HepG2 (cell line): ENCODE results near the gene PRDM12. TPM values are rescaled to one million over a fixed set of nuclear protein-coding genes. Genes with fewer than 3 reads are reported as not detected.

Source experiments
- CREM ChIP-seq, 2 experiments: sonication (generic) in 1 of 2; formaldehyde crosslinking in 1 of 2; IDR thresholded peaks; 2 replicates each; pipeline versions ENCODE4 v1.4.0 to v1.6.1; 2016 to 2020; ENCODE audit warnings: antibody characterized with exemption in 1 of 2, mild to moderate bottlenecking in 1 of 2, missing genetic modification reagents in 1 of 2
- ERF ChIP-seq: IDR thresholded peaks from 2 replicates; pipeline ENCODE4 v1.6.1; 2018; ENCODE audit warnings: missing biosample characterization, missing genetic modification reagents
- HDAC6 ChIP-seq: fragments of 200-600 bp; sonication (generic); IDR thresholded peaks from 2 replicates; pipeline ENCODE4 v1.7.0; 2017; ENCODE audit warnings: mild to moderate bottlenecking, antibody characterized with exemption, low read length, low read depth
- HNF4G ChIP-seq, 2 experiments: sonication (generic) in 1 of 2; formaldehyde crosslinking in 1 of 2; IDR thresholded peaks; 2 replicates each; pipeline versions ENCODE4 v1.4.0 to v1.6.1; 2011 to 2020; ENCODE audit warnings: borderline replicate concordance in 2 of 2, low read depth in 2 of 2, mild to moderate bottlenecking in 2 of 2, low read length in 1 of 2, missing genetic modification reagents in 1 of 2, moderate library complexity in 1 of 2
- ISL2 ChIP-seq: sonication (generic); formaldehyde crosslinking; IDR thresholded peaks from 2 replicates; pipeline ENCODE4 v1.5.0; 2020; ENCODE audit warnings: missing genetic modification reagents
- MAF1 ChIP-seq: sonication (generic); formaldehyde crosslinking; IDR thresholded peaks from 2 replicates; pipeline ENCODE4 v1.5.0; 2020; ENCODE audit warnings: missing genetic modification reagents, borderline replicate concordance
- NCOA2 ChIP-seq: sonication (generic); formaldehyde crosslinking; IDR thresholded peaks from 2 replicates; pipeline ENCODE4 v1.8.0; 2022; ENCODE audit warnings: inconsistent platforms
- NFATC3 ChIP-seq: sonication (generic); formaldehyde crosslinking; IDR thresholded peaks from 2 replicates; pipeline ENCODE4 v1.5.1; 2020; ENCODE audit warnings: mild to moderate bottlenecking, missing genetic modification reagents
- NFE2L1 ChIP-seq: sonication (generic); formaldehyde crosslinking; IDR thresholded peaks from 2 replicates; pipeline ENCODE4 v1.4.0; 2020; ENCODE audit warnings: missing genetic modification reagents, mild to moderate bottlenecking, borderline replicate concordance
- NR2F2 ChIP-seq: IDR thresholded peaks from 2 replicates; pipeline ENCODE4 v1.6.1; 2012; ENCODE audit warnings: low read depth, inconsistent platforms, borderline replicate concordance
- RFXAP ChIP-seq: sonication (generic); formaldehyde crosslinking; IDR thresholded peaks from 2 replicates; pipeline ENCODE4 v1.4.0; 2020; ENCODE audit warnings: missing genetic modification reagents, borderline replicate concordance
- SNAI1 ChIP-seq: sonication (generic); formaldehyde crosslinking; IDR thresholded peaks from 2 replicates; pipeline ENCODE4 v1.5.0; 2020; ENCODE audit warnings: mild to moderate bottlenecking, missing genetic modification reagents, borderline replicate concordance
- STAG1 ChIP-seq: sonication (generic); formaldehyde crosslinking; IDR thresholded peaks from 2 replicates; pipeline ENCODE4 v1.4.0; 2020; ENCODE audit warnings: missing genetic modification reagents
- U2AF2 ChIP-seq: fragments of 200-400 bp; formaldehyde crosslinking; IDR thresholded peaks from 2 replicates; pipeline ENCODE4 v1.6.1; 2017; ENCODE audit warnings: low read depth, mild to moderate bottlenecking, low read length
- WIZ ChIP-seq: sonication (generic); formaldehyde crosslinking; IDR thresholded peaks from 2 replicates; pipeline ENCODE4 v1.5.1; 2020; ENCODE audit warnings: mild to moderate bottlenecking, missing genetic modification reagents
- ZFP36L2 ChIP-seq: sonication (generic); formaldehyde crosslinking; IDR thresholded peaks from 2 replicates; pipeline ENCODE4 v1.4.0; 2020; ENCODE audit warnings: missing genetic modification reagents
- ZNF564 ChIP-seq: sonication (generic); formaldehyde crosslinking; IDR thresholded peaks from 2 replicates; pipeline ENCODE4 v1.8.1; 2023; ENCODE audit warnings: mild to moderate bottlenecking, missing genetic modification reagents
- ZNF607 ChIP-seq: sonication (generic); formaldehyde crosslinking; IDR thresholded peaks from 2 replicates; pipeline ENCODE4 v1.5.1; 2020; ENCODE audit warnings: missing genetic modification reagents, mild to moderate bottlenecking, borderline replicate concordance
- polyA plus RNA-seq, 8 experiments: library from polyadenylated mRNA; depleted of rRNA in 3 of 8; stranded (reverse) in 7 of 8; unstranded in 1 of 8; fragments of >200 nt; fragmentation: Illumina TruSeq in 4 of 8; extraction: Trizol in 4 of 8; gene quantifications; 2 replicates each; pipeline versions ENCODE4 v1.2.1 to v1.2.3, GENCODE V29; 2011 to 2016; ENCODE audit warnings: low read depth in 4 of 8, missing spikeins in 1 of 8, mixed read lengths in 1 of 8; ENCODE audit not compliant: insufficient read depth in 1 of 8
- total RNA-seq, 5 experiments: library from RNA; depleted of rRNA; stranded (reverse); fragments of >200 nt; fragmentation: Illumina TruSeq; extraction: Trizol; gene quantifications; 2 replicates each; pipeline ENCODE4 v1.2.3, GENCODE V29; 2016; ENCODE audit warnings: low read depth in 1 of 5
- TF ChIP-seq, protein P1 (sequence below): conservative IDR thresholded peaks from 2 replicates; pipeline ENCODE4 v1.6.1; 2018; ENCODE audit warnings: missing genetic modification reagents
- TF ChIP-seq, protein P2 (sequence below): sonication (generic); formaldehyde crosslinking; IDR thresholded peaks from 2 replicates; pipeline ENCODE4 v1.8.0; 2022; ENCODE audit warnings: low read depth, missing genetic modification reagents
- TF ChIP-seq, protein P3 (sequence below): sonication (generic); formaldehyde crosslinking; IDR thresholded peaks from 2 replicates; pipeline ENCODE4 v1.4.0; 2020; ENCODE audit warnings: missing genetic modification reagents
- TF ChIP-seq, protein P4 (sequence below): sonication (generic); formaldehyde crosslinking; IDR thresholded peaks from 2 replicates; pipeline ENCODE4 v1.8.1; 2023; ENCODE audit warnings: mild to moderate bottlenecking, missing genetic modification reagents, borderline replicate concordance
- TF ChIP-seq, protein P5 (sequence below): IDR thresholded peaks from 2 replicates; pipeline ENCODE4 v1.6.1; 2012; ENCODE audit warnings: low read depth, low read length, improper control_type of control experiment

The PRDM12 gene
- total and polyA plus RNA-seq, 2 of the 13 experiments (the other 11 are each of a cell fraction or from before 2014, with no cell fraction given) = 0.04 to 0.07 TPM

DNA sequence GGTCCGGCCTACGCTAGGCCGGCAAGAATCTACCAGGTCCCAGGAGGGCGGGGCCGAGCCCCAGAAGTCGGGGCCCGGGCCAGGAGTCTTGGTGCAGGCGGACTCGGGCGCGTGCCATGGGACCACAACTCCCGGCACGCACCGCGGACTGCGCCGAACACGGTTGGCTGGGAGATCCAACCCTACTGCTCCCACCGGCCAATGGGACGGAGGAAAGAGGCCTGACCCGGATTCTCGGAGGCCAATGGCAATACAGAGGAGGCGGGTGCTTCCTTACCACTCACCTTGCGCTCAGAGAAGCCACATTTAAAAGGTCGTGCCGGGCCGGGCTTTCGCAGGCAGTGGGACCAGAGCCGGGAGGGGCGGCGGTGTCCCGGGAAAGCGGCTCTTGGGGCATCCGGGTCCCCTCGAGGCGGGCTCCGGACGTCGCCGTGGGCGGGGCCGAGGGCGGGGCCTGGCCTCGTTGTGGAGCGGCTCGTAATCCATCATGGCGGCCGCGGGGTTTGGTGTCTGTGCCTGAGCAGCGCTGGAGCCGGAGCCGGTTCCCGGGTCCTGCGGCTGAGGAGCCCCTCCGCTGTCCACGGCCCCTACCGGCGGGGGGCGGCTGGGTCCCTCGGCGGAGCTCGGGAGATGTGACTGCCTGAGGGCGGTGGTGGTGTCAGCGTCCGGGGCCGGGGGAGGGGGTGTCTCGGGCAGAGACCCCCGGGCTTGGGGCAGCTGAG is 48.3 kb downstream of the PRDM12 start (continued):
- peak; percentile 42 for TF ChIP-seq NCOA2
- no peak for TF ChIP-seq ZNF607 (CRISPR knock-in tag)
- no peak for TF ChIP-seq U2AF2
- no peak; the same call in 1 of the 2 replicates for TF ChIP-seq WIZ (CRISPR knock-in tag)
- TF ChIP-seq, protein P1, sequence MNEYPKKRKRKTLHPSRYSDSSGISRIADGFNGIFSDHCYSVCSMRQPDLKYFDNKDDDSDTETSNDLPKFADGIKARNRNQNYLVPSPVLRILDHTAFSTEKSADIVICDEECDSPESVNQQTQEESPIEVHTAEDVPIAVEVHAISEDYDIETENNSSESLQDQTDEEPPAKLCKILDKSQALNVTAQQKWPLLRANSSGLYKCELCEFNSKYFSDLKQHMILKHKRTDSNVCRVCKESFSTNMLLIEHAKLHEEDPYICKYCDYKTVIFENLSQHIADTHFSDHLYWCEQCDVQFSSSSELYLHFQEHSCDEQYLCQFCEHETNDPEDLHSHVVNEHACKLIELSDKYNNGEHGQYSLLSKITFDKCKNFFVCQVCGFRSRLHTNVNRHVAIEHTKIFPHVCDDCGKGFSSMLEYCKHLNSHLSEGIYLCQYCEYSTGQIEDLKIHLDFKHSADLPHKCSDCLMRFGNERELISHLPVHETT (CRISPR knock-in tag) = 0 out of 2 replicates have a peak, but pooled peaks have one; percentile 46
- TF ChIP-seq, protein P2, sequence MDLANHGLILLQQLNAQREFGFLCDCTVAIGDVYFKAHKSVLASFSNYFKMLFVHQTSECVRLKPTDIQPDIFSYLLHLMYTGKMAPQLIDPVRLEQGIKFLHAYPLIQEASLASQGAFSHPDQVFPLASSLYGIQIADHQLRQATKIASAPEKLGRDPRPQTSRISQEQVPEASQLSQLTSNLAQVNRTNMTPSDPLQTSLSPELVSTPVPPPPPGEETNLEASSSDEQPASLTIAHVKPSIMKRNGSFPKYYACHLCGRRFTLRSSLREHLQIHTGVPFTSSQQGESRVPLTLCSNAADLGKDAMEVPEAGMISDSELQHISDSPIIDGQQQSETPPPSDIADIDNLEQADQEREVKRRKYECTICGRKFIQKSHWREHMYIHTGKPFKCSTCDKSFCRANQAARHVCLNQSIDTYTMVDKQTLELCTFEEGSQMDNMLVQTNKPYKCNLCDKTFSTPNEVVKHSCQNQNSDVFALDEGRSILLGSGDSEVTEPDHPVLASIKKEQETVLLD (CRISPR knock-in tag) = 0 out of 2 replicates have a peak, but pooled peaks have one; percentile 57
- TF ChIP-seq, protein P3, sequence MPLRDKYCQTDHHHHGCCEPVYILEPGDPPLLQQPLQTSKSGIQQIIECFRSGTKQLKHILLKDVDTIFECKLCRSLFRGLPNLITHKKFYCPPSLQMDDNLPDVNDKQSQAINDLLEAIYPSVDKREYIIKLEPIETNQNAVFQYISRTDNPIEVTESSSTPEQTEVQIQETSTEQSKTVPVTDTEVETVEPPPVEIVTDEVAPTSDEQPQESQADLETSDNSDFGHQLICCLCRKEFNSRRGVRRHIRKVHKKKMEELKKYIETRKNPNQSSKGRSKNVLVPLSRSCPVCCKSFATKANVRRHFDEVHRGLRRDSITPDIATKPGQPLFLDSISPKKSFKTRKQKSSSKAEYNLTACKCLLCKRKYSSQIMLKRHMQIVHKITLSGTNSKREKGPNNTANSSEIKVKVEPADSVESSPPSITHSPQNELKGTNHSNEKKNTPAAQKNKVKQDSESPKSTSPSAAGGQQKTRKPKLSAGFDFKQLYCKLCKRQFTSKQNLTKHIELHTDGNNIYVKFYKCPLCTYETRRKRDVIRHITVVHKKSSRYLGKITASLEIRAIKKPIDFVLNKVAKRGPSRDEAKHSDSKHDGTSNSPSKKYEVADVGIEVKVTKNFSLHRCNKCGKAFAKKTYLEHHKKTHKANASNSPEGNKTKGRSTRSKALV (CRISPR knock-in tag) = 0 out of 2 replicates have a peak, but pooled peaks have one; percentile 2
- TF ChIP-seq, protein P4, sequence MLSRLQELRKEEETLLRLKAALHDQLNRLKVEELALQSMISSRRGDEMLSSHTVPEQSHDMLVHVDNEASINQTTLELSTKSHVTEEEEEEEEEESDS (CRISPR knock-in tag) = no peak
- no peak for TF ChIP-seq NFATC3 (CRISPR knock-in tag)
- TF ChIP-seq, protein P5, sequence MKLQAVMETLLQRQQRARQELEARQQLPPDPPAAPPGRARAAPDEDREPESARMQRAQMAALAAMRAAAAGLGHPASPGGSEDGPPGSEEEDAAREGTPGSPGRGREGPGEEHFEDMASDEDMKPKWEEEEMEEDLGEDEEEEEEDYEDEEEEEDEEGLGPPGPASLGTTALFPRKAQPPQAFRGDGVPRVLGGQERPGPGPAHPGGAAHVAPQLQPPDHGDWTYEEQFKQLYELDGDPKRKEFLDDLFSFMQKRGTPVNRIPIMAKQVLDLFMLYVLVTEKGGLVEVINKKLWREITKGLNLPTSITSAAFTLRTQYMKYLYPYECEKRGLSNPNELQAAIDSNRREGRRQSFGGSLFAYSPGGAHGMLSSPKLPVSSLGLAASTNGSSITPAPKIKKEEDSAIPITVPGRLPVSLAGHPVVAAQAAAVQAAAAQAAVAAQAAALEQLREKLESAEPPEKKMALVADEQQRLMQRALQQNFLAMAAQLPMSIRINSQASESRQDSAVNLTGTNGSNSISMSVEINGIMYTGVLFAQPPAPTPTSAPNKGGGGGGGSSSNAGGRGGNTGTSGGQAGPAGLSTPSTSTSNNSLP = no peak
- no peak for TF ChIP-seq ZFP36L2 (CRISPR knock-in tag)
- TF ChIP-seq MAF1 = 0 out of 2 replicates have a peak, but pooled peaks have one; percentile 29
- no peak for TF ChIP-seq STAG1 (CRISPR knock-in tag)
- TF ChIP-seq HDAC6 = no peak
- TF ChIP-seq SNAI1 (CRISPR knock-in tag) = no peak
- TF ChIP-seq ZNF564 (CRISPR knock-in tag) = no peak
- no peak for TF ChIP-seq NR2F2
- no peak for TF ChIP-seq HNF4G (IDR thresholded peaks at IDR 0.05; ENCODE audit: borderline replicate concordance, low read depth, low read length)
- no peak for TF ChIP-seq HNF4G (CRISPR knock-in tag; IDR thresholded peaks at IDR 0.05; ENCODE audit: borderline replicate concordance, low read depth)
- peak; percentile 49; the same call in 1 of the 2 replicates for TF ChIP-seq ERF (CRISPR knock-in tag)
- no peak for TF ChIP-seq ISL2 (CRISPR knock-in tag)
- no peak for TF ChIP-seq NFE2L1 (CRISPR knock-in tag)
- TF ChIP-seq CREM (IDR thresholded peaks at IDR 0.05) = peak; percentile 51; the same call in 1 of the 2 replicates
- no peak for TF ChIP-seq CREM (CRISPR knock-in tag; IDR thresholded peaks at IDR 0.05)
- TF ChIP-seq RFXAP (CRISPR knock-in tag) = peak; percentile 83
